ENCODE results near the gene HAO2.

HAO2 gene

DNA sequence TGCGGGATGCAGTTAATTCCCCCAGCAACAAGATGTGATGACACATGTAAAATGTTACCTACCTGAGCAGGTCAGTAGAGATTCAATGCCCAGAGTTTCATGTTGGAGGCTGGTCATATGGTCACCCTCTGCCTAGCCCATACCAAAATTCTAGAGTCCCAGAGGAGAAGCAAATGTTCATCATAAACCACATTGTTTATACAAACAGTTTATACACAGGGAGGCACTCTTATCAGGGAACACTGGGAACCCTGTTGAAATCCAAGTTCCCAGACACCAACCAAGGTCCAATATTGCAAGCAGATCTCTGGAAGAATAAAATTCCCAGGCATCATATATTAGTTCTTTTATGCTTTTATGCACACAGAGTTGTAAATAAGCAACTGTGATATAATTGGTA lies 10.5 kb downstream of the HAO2 start:
- DNase-seq, result no peak

DNA sequence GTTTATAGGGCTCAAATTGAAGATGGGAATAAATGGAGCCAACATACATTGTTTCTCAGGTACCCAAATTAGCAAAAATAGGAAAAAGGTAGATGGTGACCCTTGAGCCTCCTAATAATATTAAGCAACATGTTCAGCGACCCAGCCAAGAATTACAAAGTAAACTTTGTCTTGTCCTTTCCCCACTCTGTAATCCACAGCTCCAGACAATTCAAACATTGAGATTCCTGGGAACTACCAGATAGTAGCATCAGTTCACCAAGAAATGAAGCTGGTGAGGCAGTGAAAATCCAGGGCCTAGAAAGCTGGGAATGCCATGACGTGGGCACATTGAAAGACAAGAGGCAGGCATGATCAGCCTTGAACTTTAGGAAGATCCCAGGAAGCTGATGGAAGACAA lies 11.7 kb downstream of the HAO2 start:
- no peak for DNase-seq

DNA sequence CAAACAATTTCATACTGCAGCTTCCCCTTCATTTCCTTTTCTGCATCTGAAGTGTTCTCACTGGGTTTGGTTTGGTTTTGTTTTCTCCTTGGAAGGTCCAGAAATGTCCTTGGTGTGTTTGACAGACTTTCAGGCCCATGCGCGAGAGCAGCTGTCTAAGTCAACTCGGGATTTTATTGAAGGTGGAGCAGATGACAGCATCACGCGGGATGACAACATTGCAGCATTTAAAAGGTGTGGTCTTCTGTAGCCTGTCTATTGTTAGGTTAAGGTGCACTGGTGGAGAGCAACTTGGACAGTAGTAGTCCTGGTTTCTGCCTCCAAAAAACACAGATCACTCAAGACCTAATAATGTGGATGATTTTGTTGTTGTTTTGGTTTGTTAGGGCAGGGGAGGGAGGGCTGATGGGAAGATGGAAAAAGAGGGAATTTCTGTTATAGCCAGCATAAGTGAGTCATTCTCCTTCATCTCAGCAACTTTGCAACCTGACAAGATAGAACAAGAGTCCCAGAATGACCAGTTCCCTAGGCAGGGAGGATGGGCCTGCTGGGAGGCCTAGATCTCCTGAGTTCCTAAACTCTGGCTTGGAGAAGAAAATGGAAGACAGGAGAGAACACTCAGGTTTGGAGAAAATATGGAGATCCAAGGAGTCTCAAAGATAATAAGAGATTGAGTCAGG lies 12.5 kb downstream of the HAO2 start:
- no peak for DNase-seq

DNA sequence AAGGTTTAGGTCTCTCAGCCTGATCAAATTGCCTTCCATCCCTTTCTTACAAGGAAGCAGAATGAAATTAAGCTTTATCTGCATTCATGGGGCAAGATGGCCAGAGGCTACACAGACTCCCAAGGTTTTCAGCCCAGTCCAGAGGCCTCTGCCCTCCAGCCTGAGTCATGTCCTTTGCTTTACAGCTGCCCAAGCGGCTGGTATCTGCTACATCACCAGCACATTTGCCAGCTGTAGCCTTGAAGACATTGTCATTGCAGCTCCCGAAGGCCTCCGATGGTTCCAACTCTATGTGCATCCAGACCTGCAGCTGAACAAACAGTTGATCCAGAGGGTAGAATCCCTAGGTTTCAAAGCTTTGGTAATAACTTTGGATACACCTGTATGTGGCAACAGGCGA lies 16.0 kb downstream of the HAO2 start:
- no peak for DNase-seq

DNA sequence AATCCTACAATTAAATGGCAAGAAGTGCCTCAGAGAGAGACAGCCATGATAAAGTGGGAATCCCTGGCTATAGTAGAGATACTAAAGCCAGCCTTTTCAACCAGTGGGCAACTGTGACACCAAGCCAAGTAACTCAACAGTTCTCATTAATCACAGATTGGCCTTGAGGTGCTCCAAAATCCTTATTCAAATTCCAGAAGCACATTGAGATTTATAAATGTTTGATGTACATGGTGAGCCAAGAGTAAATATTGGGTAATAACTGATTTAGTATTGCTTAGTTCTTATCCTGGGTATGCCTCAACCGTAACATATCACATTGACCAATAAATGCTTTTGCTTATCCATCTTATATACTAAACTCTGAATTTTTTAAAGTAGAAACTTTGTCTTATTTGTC lies 17.1 kb downstream of the HAO2 start:
- no peak for DNase-seq

DNA sequence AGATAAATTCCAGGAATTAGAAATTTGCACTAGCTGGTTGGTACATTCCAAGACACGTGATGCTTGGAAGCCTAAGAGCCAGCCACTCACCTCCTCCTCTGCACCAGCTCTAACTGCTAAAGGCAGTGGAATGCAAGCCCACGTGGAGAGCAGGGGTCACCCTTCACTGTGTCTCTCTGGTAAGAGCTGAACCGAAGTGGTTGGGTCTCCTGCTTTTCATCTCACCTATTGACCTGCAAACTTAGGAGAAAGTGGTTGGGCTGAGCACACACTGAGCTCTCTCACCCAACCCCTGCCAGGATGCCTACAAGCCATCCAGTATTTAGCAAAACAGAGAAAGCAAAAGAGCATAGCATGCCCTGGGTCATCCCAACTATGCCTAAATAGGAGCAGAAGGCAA lies 19.3 kb downstream of the HAO2 start:
- no peak for DNase-seq

DNA sequence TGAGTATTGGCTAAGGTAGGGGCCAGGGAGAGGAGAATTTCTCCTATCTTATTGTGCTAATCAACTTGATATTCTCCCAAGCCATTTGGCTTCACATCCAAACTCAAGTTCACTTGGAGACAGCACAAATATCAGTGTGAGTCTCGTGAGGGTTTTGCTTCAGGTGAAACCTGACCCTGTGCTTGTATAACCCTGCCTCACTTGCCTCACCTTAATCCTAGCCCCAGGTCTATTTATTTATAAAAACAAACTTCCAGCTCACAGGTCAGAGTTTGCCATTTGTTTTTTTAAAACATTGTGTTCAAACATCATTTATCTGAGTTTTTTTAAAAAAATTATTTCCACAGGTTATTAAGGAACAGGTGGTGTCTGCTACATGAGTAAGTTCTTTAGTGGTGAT lies 19.9 kb downstream of the HAO2 start:
- no peak for DNase-seq

DNA sequence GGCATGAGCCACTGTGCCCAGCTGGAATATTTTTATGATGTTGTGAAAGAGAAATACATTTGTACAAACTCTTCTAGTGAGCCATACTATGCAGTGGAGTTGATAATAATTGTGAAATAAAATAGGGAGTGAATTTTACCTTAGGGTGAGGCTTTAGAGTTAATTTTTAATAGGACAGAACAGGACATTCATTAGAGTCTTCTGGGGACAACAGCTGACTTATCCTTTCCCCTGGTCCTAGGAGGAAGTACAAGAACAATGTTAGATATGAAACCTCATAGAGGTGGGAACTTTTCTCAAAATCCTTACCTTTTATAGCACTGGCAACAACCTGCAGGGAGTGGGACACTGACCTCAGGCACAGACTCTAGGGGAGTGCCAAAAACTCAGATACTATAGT lies 21.9 kb downstream of the HAO2 start:
- DNase-seq, result no peak

DNA sequence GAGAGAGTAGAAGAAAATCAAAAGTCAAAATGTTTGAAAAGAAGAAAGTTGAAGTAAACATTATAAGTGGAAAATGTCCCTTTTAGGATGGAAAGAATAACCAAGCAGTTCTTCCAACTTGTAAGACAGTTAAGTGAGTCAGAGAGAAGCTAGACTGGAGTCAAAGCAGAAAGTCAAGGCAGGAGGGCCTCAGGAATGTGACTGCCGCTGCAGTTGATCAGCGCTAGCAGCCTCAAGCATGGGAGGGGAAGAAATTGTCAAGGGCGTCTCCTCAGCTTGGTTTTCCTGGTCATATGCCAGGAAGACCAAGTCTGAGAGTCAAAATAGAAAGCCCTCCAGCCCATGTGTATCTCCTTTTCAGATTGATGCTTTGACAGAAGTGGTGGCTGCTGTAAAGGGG lies 23.2 kb downstream of the HAO2 start:
- no peak for DNase-seq

DNA sequence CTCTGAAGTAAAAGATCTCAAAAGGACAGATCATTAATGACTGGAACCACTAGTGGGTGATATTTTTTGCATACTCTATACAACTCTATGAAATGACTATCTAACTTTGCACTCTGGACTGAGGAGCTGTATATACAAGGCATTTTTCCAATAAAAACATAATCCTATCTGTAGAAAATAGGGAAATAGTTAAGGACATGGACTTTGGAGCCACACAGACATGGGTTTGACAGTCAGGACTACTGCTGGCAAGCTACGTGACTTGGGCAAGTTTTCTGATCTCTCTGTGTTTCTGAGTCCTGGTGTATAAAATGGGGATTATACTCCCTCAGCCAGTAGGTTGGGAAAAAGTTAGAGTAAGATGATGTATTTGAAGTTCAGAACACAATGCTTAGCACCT lies 25.5 kb downstream of the HAO2 start:
- no peak for DNase-seq

DNA sequence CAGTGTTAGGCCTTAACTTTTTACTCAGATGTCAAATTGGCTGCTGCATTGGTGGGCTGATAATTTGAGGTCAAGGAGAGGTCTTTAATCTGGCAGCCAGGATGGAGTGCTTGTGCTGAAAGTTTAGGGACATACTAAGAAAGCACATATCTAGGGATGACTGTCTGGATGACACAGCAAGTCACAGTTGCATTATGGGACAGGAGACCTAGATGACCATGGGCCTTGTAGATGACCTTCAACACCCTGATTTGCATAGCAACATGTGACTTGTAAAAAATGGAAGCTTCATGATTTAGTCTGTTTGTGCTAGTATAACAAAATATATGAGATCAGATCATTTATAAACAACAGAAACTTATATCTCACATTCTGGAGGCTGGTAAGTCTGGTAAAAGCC lies 28.4 kb downstream of the HAO2 start:
- no peak for DNase-seq

DNA sequence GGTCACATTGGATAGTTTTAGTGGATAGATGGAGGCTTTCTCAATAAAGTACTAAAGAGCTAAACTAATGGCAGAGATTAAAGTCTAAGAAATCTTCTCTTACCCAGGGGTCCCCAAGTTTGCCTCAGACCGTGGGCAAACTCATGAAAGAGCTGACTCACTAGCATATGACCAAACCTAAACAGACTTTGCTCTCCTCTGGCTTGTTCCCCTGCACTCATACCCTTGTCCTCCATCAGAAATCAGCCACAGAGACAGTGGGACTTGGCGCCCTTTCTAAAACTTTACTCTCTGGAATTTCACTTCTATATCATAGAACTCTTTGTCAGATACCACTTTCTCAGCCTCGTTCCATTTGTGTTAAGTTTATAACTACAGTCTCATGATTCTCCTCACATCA lies 29.4 kb downstream of the HAO2 start:
- no peak for DNase-seq

DNA sequence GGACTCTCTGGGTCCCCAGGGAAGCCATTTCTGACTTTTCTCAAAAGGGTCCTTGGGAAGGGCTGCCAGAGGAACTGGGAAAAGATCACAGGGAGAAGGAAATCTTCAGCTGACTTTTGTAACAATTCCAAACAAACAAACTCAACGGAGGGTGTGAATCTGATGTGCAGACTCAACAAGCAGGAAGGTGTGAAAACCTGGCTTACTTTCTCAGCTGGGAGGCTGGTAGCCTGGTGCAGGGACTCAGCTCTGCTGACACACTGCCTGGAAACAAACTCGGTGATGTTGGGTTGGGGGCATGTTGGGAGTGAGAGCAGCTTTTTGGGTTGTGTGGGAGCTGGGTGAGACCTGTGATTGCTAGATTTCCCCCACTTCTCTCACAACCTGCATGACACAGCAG lies 36.2 kb downstream of the HAO2 start:
- no peak for DNase-seq

DNA sequence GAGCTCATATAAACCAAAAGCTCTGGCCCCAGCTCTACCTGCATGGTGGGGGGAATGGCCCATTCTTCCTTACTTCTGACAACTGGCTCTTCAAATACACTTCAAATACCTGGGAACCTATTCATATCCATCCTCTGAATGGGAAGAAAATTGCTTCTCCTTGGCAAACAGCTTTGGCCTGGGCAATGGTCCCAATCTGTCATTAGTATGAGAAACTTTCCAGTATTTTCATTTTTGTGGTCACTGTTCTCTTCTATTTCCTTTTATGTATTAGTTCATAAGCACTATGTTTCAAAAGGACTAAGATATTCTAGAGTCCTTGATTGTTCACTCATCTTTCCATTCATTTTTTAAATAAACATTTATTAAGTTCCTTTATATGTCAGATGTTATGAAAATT lies 41.1 kb downstream of the HAO2 start:
- DNase-seq, result no peak

DNA sequence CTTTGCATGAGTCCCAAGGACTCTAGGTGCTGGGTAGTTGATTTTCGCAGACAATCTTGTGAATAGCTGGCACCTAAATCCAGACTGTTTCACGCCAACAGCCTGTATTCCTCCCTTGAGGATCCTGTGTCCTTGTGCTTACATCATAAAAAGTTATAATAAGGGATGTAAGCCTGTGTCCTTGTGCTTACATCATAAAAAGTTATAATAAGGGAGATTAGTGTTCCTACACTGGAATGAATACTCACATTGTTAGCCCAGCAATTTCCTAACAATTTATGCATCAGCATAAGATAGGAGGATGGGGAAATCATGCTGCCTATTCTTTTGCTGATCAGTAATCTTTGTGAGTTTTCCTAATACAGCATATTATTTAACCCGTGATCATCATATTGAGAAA lies 42.4 kb downstream of the HAO2 start:
- no peak for DNase-seq

DNA sequence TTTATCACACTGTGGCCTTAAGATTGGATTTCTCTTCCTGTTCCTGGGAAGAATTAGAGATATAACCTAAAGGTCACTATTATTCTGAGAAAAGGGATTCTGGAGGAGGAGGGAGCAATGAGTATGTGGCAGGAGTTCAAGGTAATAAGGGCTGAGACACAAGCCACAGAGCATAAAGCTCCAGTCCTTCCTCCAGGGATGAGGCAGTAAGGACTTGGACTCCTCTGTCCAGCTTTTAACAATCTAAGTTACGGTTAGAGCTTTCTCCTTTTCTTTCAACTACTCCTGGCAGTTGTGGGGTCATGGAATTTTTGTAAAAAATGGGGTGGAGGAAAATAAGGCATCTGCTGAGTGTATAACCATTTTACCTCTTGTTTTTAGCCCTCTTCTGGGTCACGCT lies 46.4 kb downstream of the HAO2 start, which contains the start of gene HSD3B2:
Gene HSD3B2 (plus strand): TSS at position 201 of the 400 bp plus-strand sequence. CDS start 270 bp downstream, outside the sequence.
- DNase-seq, result no peak

DNA sequence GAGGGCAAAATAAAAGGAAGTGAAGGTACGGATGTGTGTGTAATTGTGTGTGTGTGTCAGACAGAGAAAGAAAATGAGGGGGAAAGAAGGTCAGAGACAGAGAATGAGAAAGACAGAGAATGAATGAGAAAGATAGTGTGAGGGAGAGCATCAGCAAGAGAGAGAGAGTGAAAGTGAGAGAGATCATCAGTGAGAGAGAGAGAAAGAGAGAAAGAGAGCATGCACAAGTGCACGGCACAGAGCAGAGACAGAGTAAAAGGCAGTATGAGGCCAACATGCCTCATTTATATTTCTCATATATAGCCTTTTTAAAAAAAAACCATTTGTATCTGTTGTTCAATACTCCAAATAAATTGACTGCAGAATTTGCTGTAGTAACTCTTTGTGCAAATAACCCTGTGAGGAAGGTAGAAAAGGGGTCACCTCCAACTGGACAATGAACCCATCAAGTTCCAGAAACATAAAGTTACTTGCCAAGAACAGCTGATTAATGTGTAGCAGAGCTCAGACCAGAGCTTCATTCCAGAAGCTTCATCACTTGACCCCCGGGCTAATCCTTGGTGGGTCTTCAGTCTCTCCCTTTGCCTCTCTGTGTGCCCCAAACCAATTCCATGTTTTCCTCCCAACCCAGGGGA lies 47.5 kb downstream of the HAO2 start:
- DNase-seq, result no peak

DNA sequence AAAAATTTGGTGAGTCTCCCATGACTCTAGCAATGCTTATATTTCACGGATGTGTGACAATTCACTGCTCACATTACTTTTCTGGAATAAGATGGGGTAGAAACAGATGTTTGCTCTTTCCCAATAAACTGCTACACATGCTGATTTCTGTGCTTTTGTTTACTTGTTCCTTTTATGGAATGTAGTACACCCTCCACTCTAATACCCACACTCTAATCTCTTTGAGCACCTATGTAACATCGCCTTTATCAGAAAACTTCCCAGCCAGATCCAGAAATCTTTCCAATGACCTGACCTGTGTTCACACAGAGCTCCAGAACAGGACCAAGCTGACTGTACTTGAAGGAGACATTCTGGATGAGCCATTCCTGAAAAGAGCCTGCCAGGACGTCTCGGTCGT lies 50.5 kb downstream of the HAO2 start:
- DNase-seq, result no peak

DNA sequence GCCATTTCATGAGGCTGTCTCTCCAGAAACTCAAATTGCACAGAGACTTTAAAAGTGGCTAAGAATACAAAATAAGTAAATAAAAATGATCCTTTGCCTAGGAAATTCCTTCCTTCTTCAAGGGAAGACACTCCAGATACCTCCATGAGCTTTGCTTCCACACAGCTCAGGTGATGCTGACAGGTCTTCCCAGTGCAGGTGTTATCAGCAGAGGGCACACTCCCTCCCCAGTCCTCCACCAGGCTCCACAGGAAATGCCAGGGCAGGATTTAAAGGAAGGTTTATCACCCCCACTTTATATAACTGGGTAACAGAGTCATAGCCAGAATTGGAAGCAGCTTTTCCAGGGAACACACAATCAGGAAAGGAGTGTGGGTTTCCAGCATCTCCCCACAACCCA lies 52.1 kb downstream of the HAO2 start:
- DNase-seq, result no peak

DNA sequence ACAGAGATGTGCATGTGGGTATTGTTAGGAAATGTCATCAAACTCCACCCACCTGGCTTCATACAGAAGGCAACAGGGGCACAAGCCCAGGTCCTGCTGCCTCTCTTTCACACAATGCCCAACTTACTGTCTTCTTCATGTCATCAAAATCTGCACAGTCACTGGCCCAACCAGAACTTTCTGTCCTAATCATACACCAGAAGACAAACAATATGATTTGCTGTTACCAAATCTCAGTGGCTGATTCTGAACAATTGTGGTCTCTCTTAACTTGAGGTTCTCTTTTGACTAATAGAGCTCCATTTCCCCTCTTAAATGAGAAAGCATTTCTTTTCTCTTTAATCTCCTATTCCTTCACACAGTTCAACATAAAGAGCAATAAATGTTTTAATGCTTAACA lies 54.0 kb downstream of the HAO2 start:
- no peak for DNase-seq

DNA sequence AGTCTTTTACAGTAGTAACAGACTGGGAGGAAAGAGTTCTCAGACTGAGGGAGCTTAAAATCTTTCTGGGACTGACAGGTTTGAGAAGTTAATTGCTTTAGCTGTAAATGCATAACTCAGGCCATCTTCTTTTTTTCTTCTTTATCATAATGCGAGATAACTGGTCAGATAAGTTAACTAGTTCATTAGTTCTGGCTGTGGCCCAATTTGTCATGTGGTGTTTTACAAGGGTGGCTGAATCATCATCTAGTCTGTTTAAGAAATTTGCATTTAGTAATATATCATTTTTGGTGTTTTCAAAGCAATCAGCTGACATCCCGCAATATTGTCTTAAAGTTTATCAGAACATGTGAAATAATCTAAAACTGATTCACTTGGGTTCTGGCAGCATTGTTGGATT lies 60.4 kb downstream of the HAO2 start:
- no peak for DNase-seq

DNA sequence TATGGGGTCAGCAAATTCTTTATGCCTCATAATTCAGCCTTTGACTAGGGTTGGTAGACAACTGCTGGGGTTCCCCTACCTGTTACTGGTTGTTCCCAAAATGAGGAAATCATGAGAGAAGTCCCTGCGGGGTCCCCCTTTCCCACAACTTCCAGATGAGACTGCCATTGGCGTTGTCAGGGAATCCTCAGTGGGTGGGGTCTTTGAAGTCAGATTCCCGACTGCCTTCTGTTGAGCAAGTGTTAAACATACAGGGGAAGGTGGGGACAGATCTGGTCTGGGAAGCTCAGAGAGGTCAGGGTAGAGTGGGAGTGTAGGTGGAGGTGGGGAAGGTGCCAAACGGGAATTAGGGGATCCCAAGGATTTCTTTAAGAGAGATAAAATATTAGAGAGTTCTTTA lies 61.1 kb downstream of the HAO2 start:
- DNase-seq, result no peak

DNA sequence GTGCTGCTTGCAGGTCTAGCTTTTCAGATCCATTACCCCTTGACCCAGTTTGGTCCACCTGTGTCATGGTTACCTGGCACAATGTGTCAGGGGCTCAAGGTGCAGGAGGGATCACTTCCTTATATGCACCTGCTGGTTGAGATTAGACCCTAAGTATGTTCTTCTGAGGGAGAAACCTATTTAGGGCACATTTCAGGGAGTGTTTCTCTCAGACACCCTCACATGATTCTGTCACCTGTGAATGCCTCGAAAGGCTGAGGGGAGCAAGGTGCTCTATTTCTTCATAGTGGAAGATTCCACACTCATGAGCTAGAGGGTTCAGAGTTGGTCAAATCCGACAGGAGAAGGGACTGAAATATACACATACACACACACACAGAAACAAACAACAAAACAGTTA lies 61.9 kb downstream of the HAO2 start:
- DNase-seq, result no peak

DNA sequence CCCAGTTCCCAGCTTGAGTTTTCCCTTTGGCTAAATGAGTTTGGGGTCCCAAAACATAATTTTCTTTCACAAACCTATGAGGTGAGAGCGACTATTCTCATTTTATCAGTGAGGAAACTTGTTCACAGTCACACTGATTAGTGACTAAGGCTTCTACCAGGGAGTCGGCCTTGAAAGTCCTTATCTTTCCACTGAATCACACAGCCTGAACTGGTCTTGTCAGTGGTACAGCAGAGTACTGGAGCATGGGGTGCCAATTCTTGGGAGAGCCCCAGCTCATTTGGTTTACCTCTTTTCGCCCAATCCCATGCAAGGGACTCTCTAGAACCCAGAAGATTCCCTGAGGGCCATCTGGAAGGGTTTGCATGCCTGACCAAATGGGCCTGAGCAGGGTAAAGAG lies 63.3 kb downstream of the HAO2 start:
- no peak for DNase-seq

Data from amygdala (tissue), 56 donors.